22Rv1 (cell line): ENCODE results near the gene HRH3.

Experiments used
- ZFX ChIP-seq: fragments of 450-650 bp; IDR thresholded peaks from 2 replicates; pipeline ENCODE4 v1.6.1; 2017; ENCODE audit warnings: antibody characterized with exemption, borderline replicate concordance
- TF ChIP-seq, protein P1 (sequence below): fragments of 450-650 bp; IDR thresholded peaks from 2 replicates; pipeline ENCODE4 v1.5.1; 2017; ENCODE audit warnings: mild to moderate bottlenecking

DNA sequence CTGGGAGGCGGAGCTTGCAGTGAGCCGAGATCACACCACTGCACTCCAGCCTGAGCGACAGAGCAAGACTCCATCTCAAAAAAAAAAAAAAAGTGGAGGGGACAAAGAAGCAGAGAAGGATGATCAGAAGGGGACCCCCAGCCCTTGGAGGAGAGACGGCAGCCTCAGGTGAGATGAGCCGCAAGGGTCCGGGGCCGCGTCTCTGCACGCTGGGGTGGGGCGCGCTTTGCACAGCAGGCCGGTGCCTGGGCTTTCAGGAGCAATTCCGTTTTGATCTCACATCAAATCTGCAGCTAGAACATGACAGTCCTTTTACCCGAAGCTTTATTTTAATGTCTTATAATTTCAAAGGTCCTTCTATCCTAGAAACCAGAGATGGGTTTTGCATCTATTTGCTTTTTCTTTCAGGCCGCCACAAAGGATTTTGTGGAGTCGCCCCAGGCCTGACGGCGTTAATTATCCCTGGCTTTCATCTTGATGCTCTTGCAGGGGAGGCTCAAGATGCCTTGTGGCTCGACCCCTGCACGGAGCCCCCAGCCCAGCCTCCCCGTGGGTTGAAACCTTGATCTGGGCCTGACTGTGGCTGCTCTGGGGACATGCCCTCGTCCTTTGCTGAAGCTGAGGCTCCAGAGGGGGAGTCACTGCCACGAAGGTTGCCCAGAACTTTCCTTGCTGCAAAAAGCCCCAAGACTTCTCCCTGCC lies 17.3 kb downstream of the HRH3 start:
- TF ChIP-seq ZFX: no peak
- TF ChIP-seq, protein P1, sequence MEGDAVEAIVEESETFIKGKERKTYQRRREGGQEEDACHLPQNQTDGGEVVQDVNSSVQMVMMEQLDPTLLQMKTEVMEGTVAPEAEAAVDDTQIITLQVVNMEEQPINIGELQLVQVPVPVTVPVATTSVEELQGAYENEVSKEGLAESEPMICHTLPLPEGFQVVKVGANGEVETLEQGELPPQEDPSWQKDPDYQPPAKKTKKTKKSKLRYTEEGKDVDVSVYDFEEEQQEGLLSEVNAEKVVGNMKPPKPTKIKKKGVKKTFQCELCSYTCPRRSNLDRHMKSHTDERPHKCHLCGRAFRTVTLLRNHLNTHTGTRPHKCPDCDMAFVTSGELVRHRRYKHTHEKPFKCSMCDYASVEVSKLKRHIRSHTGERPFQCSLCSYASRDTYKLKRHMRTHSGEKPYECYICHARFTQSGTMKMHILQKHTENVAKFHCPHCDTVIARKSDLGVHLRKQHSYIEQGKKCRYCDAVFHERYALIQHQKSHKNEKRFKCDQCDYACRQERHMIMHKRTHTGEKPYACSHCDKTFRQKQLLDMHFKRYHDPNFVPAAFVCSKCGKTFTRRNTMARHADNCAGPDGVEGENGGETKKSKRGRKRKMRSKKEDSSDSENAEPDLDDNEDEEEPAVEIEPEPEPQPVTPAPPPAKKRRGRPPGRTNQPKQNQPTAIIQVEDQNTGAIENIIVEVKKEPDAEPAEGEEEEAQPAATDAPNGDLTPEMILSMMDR: no peak
